Testis (tissue), 3 donors: ENCODE results near the gene PLA2G2D. TPM values are rescaled to one million over a fixed set of nuclear protein-coding genes. Genes with fewer than 3 reads are reported as not detected.

Experiments used
- DNase-seq: peaks from one replicate; pipeline ENCODE4 v3.0.0-alpha.2; 2019
- H3K27ac ChIP-seq, 2 donors: fragments of 200-600 bp; sonication (generic); one replicate each; pipeline ENCODE4 v1.5.1; 2019
- H3K27me3 ChIP-seq: fragments of 200-600 bp; sonication (generic); one replicate; pipeline ENCODE4 v1.5.1; 2019
- H3K36me3 ChIP-seq: fragments of 200-600 bp; sonication (generic); one replicate; pipeline ENCODE4 v1.5.1; 2017; ENCODE audit warnings: low read depth; ENCODE audit errors: missing control alignments
- H3K4me1 ChIP-seq: fragments of 200-600 bp; sonication (generic); one replicate; pipeline ENCODE4 v1.5.1; 2019
- H3K4me3 ChIP-seq, 2 donors: fragments of 200-600 bp; sonication (generic); one replicate each; pipeline ENCODE4 v1.5.1; 2017 to 2019
- H3K9me3 ChIP-seq: fragments of 200-600 bp; sonication (generic); one replicate; pipeline ENCODE4 v1.5.1; 2017
- POLR2A ChIP-seq: fragments of 450-650 bp; IDR thresholded peaks from one replicate; pipeline ENCODE4 v1.6.1; 2017; ENCODE audit warnings: antibody characterized with exemption, mild to moderate bottlenecking, moderate library complexity
- WGBS, 2 donors: methylation state at CpG; one replicate each; pipeline ENCODE4 v1.1.5; 2018; 5-methylcytosine and 5-hydroxymethylcytosine counted together
- intact Hi-C: fragments of 100-400 bp; cut with DNase I; formaldehyde crosslinking; loops from one replicate; pipeline ENCODE4 v1.15.1; 2023; ENCODE audit warnings: low total_unique reads
- polyA plus RNA-seq: library from polyadenylated mRNA; stranded (reverse); fragments of 350-450 nt; fragmentation: Illumina TruSeq; extraction: RNeasy Lipid Tissue Mini Kit (QIAGEN cat#74804); gene quantifications from one replicate; pipeline ENCODE4 v1.2.3, GENCODE V29; 2014; ENCODE audit warnings: low read depth, low replicate concordance; ENCODE audit not compliant: insufficient read depth
- total RNA-seq, 2 donors: library from RNA; depleted of rRNA; stranded (reverse); fragments of >200 nt; gene quantifications; one replicate each; pipeline ENCODE4 v1.2.3, GENCODE V29; 2016
- TF ChIP-seq, protein P1 (sequence below), 3 experiments: fragments of 450-650 bp in 2 of 3; fragments of 200-600 bp in 1 of 3; sonication (generic) in 1 of 3; IDR thresholded peaks; one replicate each; pipeline ENCODE4 v1.5.1; 2016 to 2019; ENCODE audit warnings: antibody characterized with exemption in 3 of 3, mild to moderate bottlenecking in 2 of 3, moderate library complexity in 1 of 3

Gene PLA2G2D
- total and polyA plus RNA-seq, 3 donors from 2014 or later, result 0.16 to 3.7 TPM; not detected in 1

- DNase-seq, result no peak
- TF ChIP-seq, protein P1, sequence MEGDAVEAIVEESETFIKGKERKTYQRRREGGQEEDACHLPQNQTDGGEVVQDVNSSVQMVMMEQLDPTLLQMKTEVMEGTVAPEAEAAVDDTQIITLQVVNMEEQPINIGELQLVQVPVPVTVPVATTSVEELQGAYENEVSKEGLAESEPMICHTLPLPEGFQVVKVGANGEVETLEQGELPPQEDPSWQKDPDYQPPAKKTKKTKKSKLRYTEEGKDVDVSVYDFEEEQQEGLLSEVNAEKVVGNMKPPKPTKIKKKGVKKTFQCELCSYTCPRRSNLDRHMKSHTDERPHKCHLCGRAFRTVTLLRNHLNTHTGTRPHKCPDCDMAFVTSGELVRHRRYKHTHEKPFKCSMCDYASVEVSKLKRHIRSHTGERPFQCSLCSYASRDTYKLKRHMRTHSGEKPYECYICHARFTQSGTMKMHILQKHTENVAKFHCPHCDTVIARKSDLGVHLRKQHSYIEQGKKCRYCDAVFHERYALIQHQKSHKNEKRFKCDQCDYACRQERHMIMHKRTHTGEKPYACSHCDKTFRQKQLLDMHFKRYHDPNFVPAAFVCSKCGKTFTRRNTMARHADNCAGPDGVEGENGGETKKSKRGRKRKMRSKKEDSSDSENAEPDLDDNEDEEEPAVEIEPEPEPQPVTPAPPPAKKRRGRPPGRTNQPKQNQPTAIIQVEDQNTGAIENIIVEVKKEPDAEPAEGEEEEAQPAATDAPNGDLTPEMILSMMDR (IDR thresholded peaks at IDR 0.05), result no peak
- no peak for TF ChIP-seq POLR2A
- 68 to 80% methylated on average over 13 of the region's 13 CpGs for WGBS, 2 donors
- H3K27me3 ChIP-seq, result no peaks in the 10 kb centered on the region
- H3K4me1 ChIP-seq, result peaks cover 5% of the 10 kb centered on the region
- no peak overlapping the region for H3K27ac ChIP-seq
- no peaks in the 10 kb centered on the region for H3K36me3 ChIP-seq
- intact Hi-C loops, result loop anchor here (10.0 kb wide), 1 partner anchor 229 kb away; no protein-coding TSS in a partner anchor
- no peaks in the 10 kb centered on the region for H3K9me3 ChIP-seq
- no peak overlapping the region for H3K4me3 ChIP-seq
Measured at GRCh38 chr1:20143734-20144565, 24.6 kb upstream of the PLA2G2D start.

- DNase-seq, result no peak
- intact Hi-C loops, result loop anchor here (10.0 kb wide), 1 partner anchor 229 kb away; no protein-coding TSS in a partner anchor
- WGBS, 2 donors, result 96 to 100% methylated on average over 2 to 4 of the region's 8 CpGs
Measured at GRCh38 chr1:20143318-20143717, 24.0 kb upstream of the PLA2G2D start.

DNA sequence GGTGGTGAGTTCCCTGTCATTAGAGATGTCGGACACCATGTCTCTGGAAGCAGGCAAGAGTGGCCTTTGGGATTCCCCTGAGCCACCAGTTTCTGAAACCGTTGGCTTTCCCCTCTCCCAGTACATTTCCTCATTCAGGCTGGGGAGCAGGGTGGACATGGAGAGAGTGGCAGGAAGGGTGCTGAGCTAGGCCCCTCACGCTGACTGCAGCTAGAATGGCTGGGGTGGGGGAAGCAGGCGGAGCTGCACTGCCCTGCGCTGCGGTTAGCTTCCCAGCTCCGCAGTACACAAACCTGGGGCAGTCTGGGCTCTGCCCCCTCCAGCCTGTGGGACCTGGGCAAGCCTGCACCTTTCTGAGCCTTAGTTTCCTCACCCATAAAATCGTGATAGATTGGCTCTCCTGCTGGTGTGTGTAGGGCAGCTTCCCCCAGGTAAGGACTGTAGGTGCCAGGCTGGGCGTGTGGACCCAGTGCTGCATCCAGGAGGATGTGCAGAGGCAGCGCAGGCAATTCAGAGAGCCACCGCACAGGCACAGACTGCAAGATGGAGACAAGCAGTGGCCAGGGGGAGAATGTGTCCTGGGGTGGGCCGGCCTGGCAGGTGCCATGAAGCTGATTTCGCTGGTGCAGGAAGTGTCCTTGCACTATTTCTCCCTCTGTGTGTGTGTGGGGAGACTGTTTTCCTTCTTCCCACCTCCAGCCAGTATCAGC lies 22.8 kb upstream of the PLA2G2D start:
- Histone ChIP-seq H3K9me3 (no peaks in the 10 kb centered on the region), H3K36me3 (no peaks in the 10 kb centered on the region), H3K4me3 (no peak overlapping the region), H3K4me1 (peaks cover 5% of the 10 kb centered on the region), H3K27ac (no peak overlapping the region), H3K27me3 (no peaks in the 10 kb centered on the region)
- intact Hi-C loops, result loop anchor here (10.0 kb wide), 1 partner anchor 227 kb away; no protein-coding TSS in a partner anchor
- DNase-seq, result no peak
- 92 to 93% methylated on average over 3 to 13 of the region's 13 CpGs for WGBS, 2 donors
- TF ChIP-seq, protein P1 (IDR thresholded peaks at IDR 0.05), result no peak
- no peak for TF ChIP-seq POLR2A

More at GRCh38 chr1:20143318-20143717, 24.0 kb upstream of the PLA2G2D start:
- no peaks in the 10 kb centered on the region for H3K36me3 ChIP-seq
- TF ChIP-seq, protein P1 (IDR thresholded peaks at IDR 0.05), result no peak
- no peak for TF ChIP-seq POLR2A
- H3K4me1 ChIP-seq, result peaks cover 5% of the 10 kb centered on the region
- no peaks in the 10 kb centered on the region for H3K27me3 ChIP-seq
- no peak overlapping the region for H3K4me3 ChIP-seq
- no peaks in the 10 kb centered on the region for H3K9me3 ChIP-seq
- H3K27ac ChIP-seq, result no peak overlapping the region

- Histone ChIP-seq H3K36me3 (no peaks in the 10 kb centered on the region), H3K9me3 (no peaks in the 10 kb centered on the region), H3K27me3 (no peaks in the 10 kb centered on the region), H3K4me1 (peaks cover 5% of the 10 kb centered on the region), H3K4me3 (no peak overlapping the region), H3K27ac (no peak overlapping the region)
- DNase-seq, result no peak
- no peak for TF ChIP-seq POLR2A
- TF ChIP-seq, protein P1 (IDR thresholded peaks at IDR 0.05), result no peak
- 94 to 96% methylated on average over 5 to 7 of the region's 7 CpGs for WGBS, 2 donors
- intact Hi-C loops, result loop anchor here (10.0 kb wide), 1 partner anchor 227 kb away; no protein-coding TSS in a partner anchor
Measured at GRCh38 chr1:20141466-20141865, 22.1 kb upstream of the PLA2G2D start.
